Adrenal gland (tissue), 12 donors: ENCODE results near the gene MACROH2A1. TPM values are rescaled to one million over a fixed set of nuclear protein-coding genes. Genes with fewer than 3 reads are reported as not detected.
"Not testable (repeated sequence)": the region's sequence is repeated elsewhere in the genome, so short reads cannot be mapped to it uniquely, and the experiment has no call there.

ENCODE experiments used
- DNase-seq, 7 donors: peaks; one replicate each; pipeline ENCODE4 v3.0.0-alpha.2; 2019 to 2020
- H3K27ac ChIP-seq, 5 donors: fragments of 200-600 bp; sonication (generic) in 4 of 5; 1 replicate in 3 of 5; 2 replicates in 2 of 5; pipeline versions ENCODE4 v1.5.1 to v1.8.0; 2016 to 2020; ENCODE audit warnings: mild to moderate bottlenecking in 1 of 5
- H3K27me3 ChIP-seq: fragments of 200-600 bp; 2 replicates; pipeline ENCODE4 v1.8.0; 2021
- H3K36me3 ChIP-seq, 2 donors: fragments of 200-600 bp; replicated peaks in 1 of 2; 1 replicate in 1 of 2; 2 replicates in 1 of 2; pipeline versions ENCODE4 v1.5.1 to v1.8.0; 2018 to 2022
- H3K4me1 ChIP-seq, 2 donors: fragments of 200-600 bp; replicated peaks in 1 of 2; 1 replicate in 1 of 2; 2 replicates in 1 of 2; pipeline versions ENCODE4 v1.5.1 to v1.8.0; 2018 to 2021
- H3K4me3 ChIP-seq, 4 donors: fragments of 200-600 bp; sonication (generic) in 3 of 4; one replicate each; pipeline ENCODE4 v1.5.1; 2016 to 2018
- H3K9me3 ChIP-seq, 3 donors: fragments of 200-600 bp; sonication (generic) in 1 of 3; replicated peaks in 1 of 3; 1 replicate in 2 of 3; 2 replicates in 1 of 3; pipeline versions ENCODE4 v1.5.1 to v1.8.0; 2016 to 2021
- CTCF ChIP-seq, 6 experiments: fragments of 450-650 bp in 4 of 6; fragments of 200-600 bp in 2 of 6; sonication (generic) in 1 of 6; IDR thresholded peaks; 1 replicate in 5 of 6; 2 replicates in 1 of 6; pipeline versions ENCODE4 v1.5.1 to v1.8.0; 2016 to 2021; ENCODE audit warnings: antibody characterized with exemption in 6 of 6, mild to moderate bottlenecking in 2 of 6, moderate library complexity in 1 of 6
- POLR2A ChIP-seq, 2 donors: fragments of 450-650 bp; IDR thresholded peaks; one replicate each; pipeline ENCODE4 v1.6.1; 2017; ENCODE audit warnings: antibody characterized with exemption in 2 of 2, mild to moderate bottlenecking in 2 of 2, moderate library complexity in 1 of 2
- WGBS, 4 donors: extraction: QIAGEN DNeasy Blood & Tissue Kit in 2 of 4; methylation state at CpG; one replicate each; pipeline versions ENCODE4 v1.1.5 to v1.1.7; 2013 to 2017; 5-methylcytosine and 5-hydroxymethylcytosine counted together
- intact Hi-C, 2 donors: fragments of 100-400 bp; cut with DNase I; formaldehyde crosslinking; loops; one replicate each; pipeline versions ENCODE4 v1.14.1 to v1.15.0; 2022 to 2023
- polyA plus RNA-seq, 3 donors: library from polyadenylated mRNA; stranded (reverse); fragments of 200-250 nt in 2 of 3; fragments of 350-450 nt in 1 of 3; fragmentation: Illumina TruSeq in 1 of 3; extraction: RNeasy Lipid Tissue Mini Kit (QIAGEN cat#74804) in 1 of 3; gene quantifications; one replicate each; pipeline ENCODE4 v1.2.3, GENCODE V29; 2013 to 2014
- total RNA-seq, 9 donors: library from RNA; depleted of rRNA in 4 of 9; stranded (reverse); fragments of >200 nt in 4 of 9; fragments of 120-200 nt in 1 of 9; fragmentation: NEBNext Ultra II Directional in 1 of 9; extraction: Animal tissue kit (Norgen Biotek cat#: 25700) in 1 of 9; gene quantifications; one replicate each; pipeline versions ENCODE4 v1.1.0 to v1.2.4, GENCODE V29; 2013 to 2023
- donor health status: healthy with polysubstance abuse.
- donor health status: Bipolar disorder and iron deficiency.
- donor health status: DM: yes; HTN: yes; CAD: no.
- donor health status: DM: no; HTN: no; CAD: no.
- donor health status: DM: no; HTN: no; CAD: no.
- donor health status: DM: yes; HTN: yes; CAD: no.

MACROH2A1 gene
- total and polyA plus RNA-seq, 12 donors = 77.2 to 241 (median 144) TPM

DNA sequence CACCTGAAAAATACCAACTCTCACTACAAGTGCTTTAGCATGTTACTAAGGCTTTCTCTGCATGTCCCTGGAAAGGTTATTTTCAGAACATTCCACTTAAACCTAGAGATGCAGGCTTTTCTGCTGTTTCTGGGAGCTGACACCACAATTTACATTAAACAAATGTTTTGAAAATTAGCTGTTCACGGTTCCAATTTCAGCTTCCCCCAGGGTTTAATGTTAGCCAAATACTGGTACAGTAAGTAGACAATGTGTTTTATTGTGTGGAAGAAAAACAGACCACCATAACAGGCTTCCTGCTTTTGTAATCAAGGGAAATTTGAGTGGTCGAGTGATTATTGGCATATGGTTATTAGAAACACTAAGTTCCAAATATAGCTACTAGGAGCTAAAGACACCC is 32.0 kb downstream of the MACROH2A1 start:
- Histone ChIP-seq H3K4me1 (no peaks in the 10 kb centered on the region), H3K27me3 (no peaks in the 10 kb centered on the region), H3K9me3 (no peaks in the 10 kb centered on the region), H3K4me3 (no peak overlapping the region), H3K36me3 (peaks cover 0 to 43% of the 10 kb centered on the region in 2 donors), H3K27ac (no peak overlapping the region)
- intact Hi-C loops = no loop called here
- DNase-seq = no peak
- 70 to 81% (median 75%) methylated on average over 2 of the region's 2 CpGs for WGBS, 4 donors
- no peak for TF ChIP-seq CTCF (IDR thresholded peaks at IDR 0.05)

DNA sequence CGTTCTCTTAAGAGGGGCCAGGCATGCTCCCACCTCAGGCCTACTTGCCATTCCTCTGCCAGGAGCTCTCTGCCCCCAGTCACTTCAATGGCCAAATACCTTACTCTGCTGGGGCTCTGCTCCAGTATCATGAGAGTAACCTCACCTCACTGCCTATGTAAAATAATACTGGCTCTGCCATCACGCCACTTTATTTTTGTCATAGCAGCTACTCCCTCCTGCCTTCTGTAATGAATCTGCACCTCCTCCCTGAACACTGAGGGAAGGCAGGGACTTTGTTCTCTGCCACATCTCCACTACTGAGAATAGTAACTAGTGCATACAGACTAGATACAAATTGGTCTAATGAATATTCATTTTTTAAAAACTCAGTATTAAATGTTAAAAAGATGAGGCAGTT is 33.8 kb downstream of the MACROH2A1 start:
- intact Hi-C loops = no loop called here
- Histone ChIP-seq H3K27me3 (no peaks in the 10 kb centered on the region), H3K36me3 (peaks cover 0 to 44% of the 10 kb centered on the region in 2 donors), H3K9me3 (no peaks in the 10 kb centered on the region), H3K27ac (no peak overlapping the region), H3K4me3 (no peak overlapping the region), H3K4me1 (no peaks in the 10 kb centered on the region)
- no peak for TF ChIP-seq CTCF (IDR thresholded peaks at IDR 0.05)
- no peak for TF ChIP-seq POLR2A (IDR thresholded peaks at IDR 0.05)
- 92 to 100% (median 97%) methylated on average over 2 of the region's 2 CpGs for WGBS, 4 donors
- no peak for DNase-seq

DNA sequence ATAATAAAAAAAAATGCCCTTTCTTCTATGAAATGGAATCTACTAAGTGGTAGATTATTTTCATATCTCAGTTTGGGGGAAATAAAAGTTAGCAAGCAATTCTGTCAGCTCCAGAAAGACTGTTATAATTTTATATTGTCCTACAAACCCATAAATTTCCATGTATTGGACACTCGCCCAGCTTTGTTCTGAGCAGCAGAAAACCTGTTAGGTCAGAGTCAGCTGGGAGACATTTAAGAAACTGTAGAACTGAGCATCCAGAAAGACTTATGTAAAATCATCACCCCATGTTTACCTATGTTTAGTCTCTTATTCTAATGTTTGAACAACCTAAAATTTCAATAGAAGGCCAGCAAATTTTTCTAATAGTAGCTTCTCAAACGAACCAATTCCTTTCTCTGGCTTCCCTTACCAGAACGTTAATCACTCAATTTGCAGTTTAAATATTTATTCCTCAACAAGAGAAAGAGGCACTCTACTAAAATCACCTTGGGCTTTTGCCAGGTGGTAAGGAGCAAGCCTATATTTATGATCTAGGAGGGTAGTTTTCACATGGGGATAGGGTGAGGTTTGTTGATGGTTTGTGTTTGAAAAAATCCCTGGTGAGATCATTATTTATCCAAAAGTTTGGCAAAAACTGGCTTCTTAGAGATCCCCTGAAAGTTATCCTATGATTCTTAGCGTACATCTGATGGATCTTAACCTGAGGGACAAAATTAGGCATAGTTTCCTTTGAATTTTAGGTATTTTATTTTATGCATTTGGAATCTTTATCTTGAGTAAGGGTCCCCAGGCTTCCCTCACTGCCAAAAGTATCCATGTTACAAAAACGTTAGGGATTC is 34.4 kb downstream of the MACROH2A1 start:
- peaks cover 0 to 45% of the 10 kb centered on the region in 2 donors for H3K36me3 ChIP-seq
- no peak overlapping the region for H3K4me3 ChIP-seq
- no peaks in the 10 kb centered on the region for H3K9me3 ChIP-seq
- no peak for DNase-seq
- TF ChIP-seq CTCF (IDR thresholded peaks at IDR 0.05) (no peak), POLR2A (IDR thresholded peaks at IDR 0.05) (no peak)
- no peaks in the 10 kb centered on the region for H3K27me3 ChIP-seq
- intact Hi-C loops = no loop called here
- WGBS, 4 donors = 75 to 78% (median 76%) methylated on average over 5 of the region's 5 CpGs
- H3K4me1 ChIP-seq = no peaks in the 10 kb centered on the region
- no peak overlapping the region for H3K27ac ChIP-seq

DNA sequence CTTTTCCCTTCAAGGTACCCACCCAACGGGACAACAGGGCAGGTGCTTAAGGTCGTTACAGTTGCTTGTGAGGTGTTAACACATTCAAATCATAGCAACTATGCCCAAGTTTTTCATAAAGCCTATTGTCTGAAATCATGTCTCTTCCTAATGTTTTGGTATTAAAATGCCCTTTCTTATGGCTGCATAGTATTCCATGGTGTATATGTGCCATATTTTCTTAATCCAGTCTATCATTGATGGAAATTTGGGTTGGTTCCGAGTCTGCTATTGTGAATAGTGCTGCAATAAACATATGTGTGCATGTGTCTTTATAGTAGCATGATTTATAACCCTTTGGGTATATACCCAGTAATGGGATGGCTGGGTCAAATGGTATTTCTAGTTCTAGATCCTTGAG is 35.7 kb downstream of the MACROH2A1 start:
- H3K4me1 ChIP-seq, H3K4me3 ChIP-seq, DNase-seq, H3K27me3 ChIP-seq, intact Hi-C loops, H3K27ac ChIP-seq, H3K9me3 ChIP-seq: not testable (repeated sequence)
- peaks cover 0 to 32% of the 10 kb centered on the region in 2 donors for H3K36me3 ChIP-seq
- 91 to 97% (median 96%) methylated on average over 3 of the region's 3 CpGs for WGBS, 4 donors

GRCh38 chr5:135362102-135362501 is 36.9 kb downstream of the MACROH2A1 start:
- TF ChIP-seq CTCF (IDR thresholded peaks at IDR 0.05) (no peak), POLR2A (IDR thresholded peaks at IDR 0.05) (no peak)
- intact Hi-C loops = no loop called here
- no peaks in the 10 kb centered on the region for H3K27me3 ChIP-seq
- H3K4me3 ChIP-seq = no peak overlapping the region
- no peaks in the 10 kb centered on the region for H3K9me3 ChIP-seq
- no peak for DNase-seq
- peaks cover 3 to 13% of the 10 kb centered on the region in 2 donors for H3K4me1 ChIP-seq
- H3K36me3 ChIP-seq = peaks cover 0 to 21% of the 10 kb centered on the region in 2 donors
- no peak overlapping the region for H3K27ac ChIP-seq
- 85 to 94% (median 87%) methylated on average over 2 of the region's 2 CpGs for WGBS, 4 donors
